Neural cell (in vitro differentiated cells): ENCODE results near the gene DR1.

Experiments used
- EP300 ChIP-seq: fragments of 450-650 bp; conservative IDR thresholded peaks from 2 replicates; pipeline ENCODE4 v1.6.1; 2014; ENCODE audit warnings: antibody characterized with exemption, mild to moderate bottlenecking, moderate library complexity; ENCODE audit not compliant: poor library complexity, severe bottlenecking
- EZH2 ChIP-seq: fragments of 200-600, 300-800 bp; shearing (Covaris generic), sonication (generic); IDR thresholded peaks from 2 replicates; pipeline ENCODE4 v1.6.1; 2014; ENCODE audit warnings: antibody characterized with exemption, low read length, borderline replicate concordance, mild to moderate bottlenecking; ENCODE audit not compliant: insufficient read depth, poor library complexity, severe bottlenecking
- TF ChIP-seq, protein P1 (sequence below): fragments of 450-650 bp; IDR thresholded peaks from 2 replicates; pipeline ENCODE4 v1.5.1; 2014; ENCODE audit warnings: antibody characterized with exemption, mild to moderate bottlenecking, moderate library complexity; ENCODE audit not compliant: poor library complexity, severe bottlenecking

DNA sequence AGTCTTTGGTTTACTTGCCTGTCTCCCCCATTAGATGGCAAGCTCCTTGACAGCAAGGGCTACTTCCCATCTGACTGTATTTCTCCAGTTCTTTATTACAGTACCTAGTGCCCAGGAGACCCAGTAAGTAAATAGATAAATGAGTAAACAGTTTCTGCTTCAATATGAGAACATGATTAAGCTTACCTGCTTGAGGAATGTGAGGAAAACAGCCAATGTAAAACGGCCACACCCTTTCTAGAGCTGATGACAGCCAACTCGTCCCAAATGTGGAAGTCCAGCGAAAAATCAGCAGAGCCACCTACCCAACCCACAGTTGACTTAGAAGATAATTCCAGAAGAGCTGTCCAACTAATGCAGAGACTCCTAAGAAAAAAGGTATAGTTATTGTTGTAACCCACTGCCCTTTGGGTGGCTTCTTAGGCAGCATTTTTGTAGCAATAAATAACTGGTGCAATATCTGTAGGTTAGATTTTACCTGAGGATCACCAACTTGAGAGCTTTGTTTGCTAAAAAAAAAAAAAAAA, 6.5 kb upstream of the DR1 start:
- TF ChIP-seq EZH2 (no peak), EP300 (no peak)
- TF ChIP-seq, protein P1, sequence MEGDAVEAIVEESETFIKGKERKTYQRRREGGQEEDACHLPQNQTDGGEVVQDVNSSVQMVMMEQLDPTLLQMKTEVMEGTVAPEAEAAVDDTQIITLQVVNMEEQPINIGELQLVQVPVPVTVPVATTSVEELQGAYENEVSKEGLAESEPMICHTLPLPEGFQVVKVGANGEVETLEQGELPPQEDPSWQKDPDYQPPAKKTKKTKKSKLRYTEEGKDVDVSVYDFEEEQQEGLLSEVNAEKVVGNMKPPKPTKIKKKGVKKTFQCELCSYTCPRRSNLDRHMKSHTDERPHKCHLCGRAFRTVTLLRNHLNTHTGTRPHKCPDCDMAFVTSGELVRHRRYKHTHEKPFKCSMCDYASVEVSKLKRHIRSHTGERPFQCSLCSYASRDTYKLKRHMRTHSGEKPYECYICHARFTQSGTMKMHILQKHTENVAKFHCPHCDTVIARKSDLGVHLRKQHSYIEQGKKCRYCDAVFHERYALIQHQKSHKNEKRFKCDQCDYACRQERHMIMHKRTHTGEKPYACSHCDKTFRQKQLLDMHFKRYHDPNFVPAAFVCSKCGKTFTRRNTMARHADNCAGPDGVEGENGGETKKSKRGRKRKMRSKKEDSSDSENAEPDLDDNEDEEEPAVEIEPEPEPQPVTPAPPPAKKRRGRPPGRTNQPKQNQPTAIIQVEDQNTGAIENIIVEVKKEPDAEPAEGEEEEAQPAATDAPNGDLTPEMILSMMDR: no peak
